Ovary (tissue), 9 donors: ENCODE data around the gene CADM3. TPM values are rescaled to one million over a fixed set of nuclear protein-coding genes. Genes with fewer than 3 reads are reported as not detected.

ENCODE experiments used
- DNase-seq, 5 donors: peaks; one replicate each; pipeline ENCODE4 v3.0.0-alpha.2; 2019 to 2020
- H3K27ac ChIP-seq, 2 donors: fragments of 200-600 bp; one replicate each; pipeline versions ENCODE4 v1.5.1 to v1.8.0; 2019 to 2022
- H3K27me3 ChIP-seq: fragments of 200-600 bp; one replicate; pipeline ENCODE4 v1.8.0; 2022
- H3K36me3 ChIP-seq: fragments of 200-600 bp; sonication (generic); one replicate; pipeline ENCODE4 v1.5.1; 2019
- H3K4me1 ChIP-seq: one replicate; pipeline ENCODE4 v1.8.1; 2013; ENCODE audit warnings: mild to moderate bottlenecking, moderate library complexity; ENCODE audit not compliant: insufficient read depth
- H3K4me3 ChIP-seq: fragments of 200-600 bp; sonication (generic); one replicate; pipeline ENCODE4 v1.5.1; 2017
- H3K9me3 ChIP-seq, 2 donors: fragments of 200-600 bp in 1 of 2; sonication (generic) in 1 of 2; one replicate each; pipeline versions ENCODE4 v1.5.1 to v1.8.1; 2013 to 2019; ENCODE audit warnings: mild to moderate bottlenecking in 1 of 2, moderate library complexity in 1 of 2
- EP300 ChIP-seq: sonication (generic); formaldehyde crosslinking; IDR thresholded peaks from one replicate; pipeline ENCODE4 v1.6.1; 2017; ENCODE audit warnings: antibody characterized with exemption
- POLR2A ChIP-seq: fragments of 450-650 bp; IDR thresholded peaks from one replicate; pipeline ENCODE4 v1.6.1; 2017; ENCODE audit warnings: antibody characterized with exemption, mild to moderate bottlenecking, moderate library complexity
- WGBS, 3 donors: extraction: QIAGEN DNeasy Blood & Tissue Kit in 1 of 3; methylation state at CpG; one replicate each; pipeline versions ENCODE4 v1.1.5 to v1.1.7; 2013 to 2017; 5-methylcytosine and 5-hydroxymethylcytosine counted together
- intact Hi-C, 4 donors: fragments of 100-400 bp; cut with DNase I; formaldehyde crosslinking; loops; one replicate each; pipeline versions ENCODE4 v1.11.0 to v1.15.1; 2022 to 2023
- polyA plus RNA-seq, 2 donors: library from polyadenylated mRNA; stranded (reverse); fragments of 200-250 nt in 1 of 2; fragments of 350-450 nt in 1 of 2; fragmentation: Illumina TruSeq in 1 of 2; extraction: RNeasy Lipid Tissue Mini Kit (QIAGEN cat#74804) in 1 of 2; gene quantifications; one replicate each; pipeline ENCODE4 v1.2.3, GENCODE V29; 2013 to 2014
- total RNA-seq, 7 donors: library from RNA; depleted of rRNA in 2 of 7; stranded (reverse); fragments of >200 nt in 2 of 7; fragmentation: NEBNext Ultra II Directional in 3 of 7; extraction: Animal tissue kit (Norgen Biotek cat#: 25700) in 3 of 7; gene quantifications; one replicate each; pipeline versions ENCODE4 v1.1.0 to v1.2.4, GENCODE V29; 2016 to 2023
- TF ChIP-seq, protein P1 (sequence below), 3 donors: fragments of 450-650 bp in 2 of 3; fragments of 200-600 bp in 1 of 3; IDR thresholded peaks; one replicate each; pipeline versions ENCODE4 v1.5.1 to v1.8.0; 2016 to 2022; ENCODE audit warnings: antibody characterized with exemption in 3 of 3, mild to moderate bottlenecking in 1 of 3
- donor health status: DM: no; HTN: no; CAD: no; lungs with moderate emphysema.
- donor health status: DM: no; HTN: no; CAD: no.
- donor health status: Bipolar disorder and iron deficiency.
- donor health status: DM: yes; HTN: yes; CAD: no.
- donor health status: DM: no; HTN: no; CAD: no.
- donor health status: DM: yes; HTN: yes; CAD: no.

CADM3 gene
- total and polyA plus RNA-seq, 9 donors: 0.17 to 13.8 (median 1.5) TPM; not detected in 2

DNA sequence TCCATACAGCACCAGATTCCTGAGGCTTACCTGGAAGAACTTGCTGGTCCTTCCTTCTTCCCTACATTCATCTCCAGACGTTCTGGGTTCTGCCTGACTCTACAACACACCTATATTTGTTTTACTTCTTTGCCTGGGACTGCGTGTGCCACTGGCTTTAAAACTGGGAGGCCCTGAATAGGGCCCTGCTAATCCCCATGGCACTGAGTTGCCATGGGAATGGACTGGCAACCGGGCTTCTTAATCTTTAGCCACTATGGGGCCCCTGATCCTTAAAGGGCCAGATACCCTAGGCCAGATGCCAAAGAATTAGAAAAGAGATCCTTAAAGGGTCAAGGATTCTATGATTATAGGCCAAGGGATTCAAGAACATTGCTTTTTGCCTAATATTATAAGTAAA, 24.4 kb upstream of the CADM3 start:
- Histone ChIP-seq H3K36me3 (no peaks in the 10 kb centered on the region), H3K4me1 (no peaks in the 10 kb centered on the region), H3K27me3 (no peaks in the 10 kb centered on the region), H3K27ac (no peak overlapping the region), H3K9me3 (no peaks in the 10 kb centered on the region), H3K4me3 (no peak overlapping the region)
- 28 to 37% (median 37%) methylated on average over 3 of the region's 3 CpGs for WGBS, 3 donors
- intact Hi-C loops: no loop called here
- TF ChIP-seq, protein P1, sequence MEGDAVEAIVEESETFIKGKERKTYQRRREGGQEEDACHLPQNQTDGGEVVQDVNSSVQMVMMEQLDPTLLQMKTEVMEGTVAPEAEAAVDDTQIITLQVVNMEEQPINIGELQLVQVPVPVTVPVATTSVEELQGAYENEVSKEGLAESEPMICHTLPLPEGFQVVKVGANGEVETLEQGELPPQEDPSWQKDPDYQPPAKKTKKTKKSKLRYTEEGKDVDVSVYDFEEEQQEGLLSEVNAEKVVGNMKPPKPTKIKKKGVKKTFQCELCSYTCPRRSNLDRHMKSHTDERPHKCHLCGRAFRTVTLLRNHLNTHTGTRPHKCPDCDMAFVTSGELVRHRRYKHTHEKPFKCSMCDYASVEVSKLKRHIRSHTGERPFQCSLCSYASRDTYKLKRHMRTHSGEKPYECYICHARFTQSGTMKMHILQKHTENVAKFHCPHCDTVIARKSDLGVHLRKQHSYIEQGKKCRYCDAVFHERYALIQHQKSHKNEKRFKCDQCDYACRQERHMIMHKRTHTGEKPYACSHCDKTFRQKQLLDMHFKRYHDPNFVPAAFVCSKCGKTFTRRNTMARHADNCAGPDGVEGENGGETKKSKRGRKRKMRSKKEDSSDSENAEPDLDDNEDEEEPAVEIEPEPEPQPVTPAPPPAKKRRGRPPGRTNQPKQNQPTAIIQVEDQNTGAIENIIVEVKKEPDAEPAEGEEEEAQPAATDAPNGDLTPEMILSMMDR (IDR thresholded peaks at IDR 0.05): no peak
- TF ChIP-seq POLR2A: no peak
- no peak for TF ChIP-seq EP300
- DNase-seq: no peak

DNA sequence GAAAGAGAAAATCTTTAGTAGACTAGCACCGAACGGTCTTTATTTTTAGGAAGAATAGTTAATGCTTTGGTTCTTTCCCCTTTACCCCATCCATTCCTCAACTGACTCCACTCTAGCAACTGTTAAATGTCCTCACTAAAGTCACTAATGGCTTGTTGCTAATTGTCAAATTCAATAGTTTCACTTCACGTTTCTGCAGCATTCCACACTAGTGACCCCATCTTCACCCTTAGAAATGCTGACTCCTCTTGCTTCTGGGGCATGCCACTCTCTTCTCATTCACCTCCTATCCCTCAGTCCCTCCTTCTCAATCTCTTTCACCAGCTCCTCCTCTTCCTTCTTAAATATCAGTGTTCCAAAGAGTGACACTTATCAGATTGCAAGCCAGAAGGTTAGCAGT, 19.4 kb upstream of the CADM3 start:
- H3K36me3 ChIP-seq: no peaks in the 10 kb centered on the region
- H3K27ac ChIP-seq: no peak overlapping the region
- no peaks in the 10 kb centered on the region for H3K4me1 ChIP-seq
- no peak for DNase-seq
- H3K4me3 ChIP-seq: no peak overlapping the region
- no peak for TF ChIP-seq EP300
- TF ChIP-seq POLR2A: no peak
- TF ChIP-seq, protein P1 (IDR thresholded peaks at IDR 0.05): no peak
- intact Hi-C loops: no loop called here
- WGBS, 3 donors: 62 to 69% (median 63%) methylated on average over 3 of the region's 3 CpGs
- H3K27me3 ChIP-seq: no peaks in the 10 kb centered on the region
- no peaks in the 10 kb centered on the region for H3K9me3 ChIP-seq

DNA sequence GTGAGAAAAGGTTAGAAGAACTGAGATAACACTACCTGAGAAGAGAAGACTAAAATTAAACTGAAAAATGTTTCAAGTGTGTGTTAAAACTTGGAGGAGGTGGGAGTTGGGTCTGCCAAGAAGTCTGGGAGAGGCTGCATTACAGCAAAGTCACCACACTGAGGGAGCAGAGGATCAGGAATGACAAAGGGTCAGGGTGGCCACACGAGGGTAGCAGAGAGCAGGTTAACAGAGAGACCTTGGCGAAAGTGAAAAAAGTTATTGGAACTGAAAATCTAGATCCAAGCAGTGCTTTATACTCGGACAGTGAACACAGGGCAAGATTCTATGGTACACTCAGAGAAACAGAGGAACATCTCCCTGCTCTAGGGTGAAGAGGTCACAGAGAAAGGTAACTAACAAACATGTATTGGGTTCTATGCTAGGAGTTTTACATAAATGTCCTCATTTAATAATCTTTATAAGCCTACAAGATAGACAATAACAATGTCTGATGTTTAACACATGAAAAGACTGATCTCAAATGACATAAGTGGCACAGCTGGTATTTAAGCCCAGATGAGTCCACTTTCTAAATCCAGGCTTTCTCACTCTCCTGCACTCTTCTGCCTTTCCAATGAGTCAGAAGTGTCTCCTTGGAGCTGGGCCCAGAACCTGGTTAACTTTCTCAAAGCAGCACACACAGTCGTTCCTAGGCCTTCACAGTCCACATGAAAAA, 10.3 kb upstream of the CADM3 start:
- intact Hi-C loops: loop anchor here in 2 of 4 donors (5.0 to 10.0 kb wide), 3 partner anchors 36 to 844 kb away; no protein-coding TSS in a partner anchor

DNA sequence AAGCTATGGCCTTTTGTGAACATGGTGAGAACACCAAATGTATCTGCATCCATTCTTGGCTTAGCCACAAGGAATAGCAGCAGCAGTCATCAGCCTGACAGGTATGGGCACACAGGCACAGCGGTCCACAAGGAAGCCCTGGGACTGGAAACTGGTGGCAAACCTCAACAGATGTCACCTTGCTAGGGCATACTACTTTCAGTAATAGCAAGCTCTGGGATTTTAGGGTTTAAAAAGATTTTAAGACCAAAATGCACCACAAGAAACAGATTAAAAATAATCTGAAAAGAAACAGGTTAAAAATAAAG, 9.7 kb upstream of the CADM3 start:
- Histone ChIP-seq H3K27me3 (no peaks in the 10 kb centered on the region), H3K9me3 (no peaks in the 10 kb centered on the region), H3K27ac (no peak overlapping the region), H3K4me1 (no peaks in the 10 kb centered on the region), H3K4me3 (no peak overlapping the region), H3K36me3 (no peaks in the 10 kb centered on the region)
- WGBS, 3 donors: 88 to 91% (median 89%) methylated on average over 1 of the region's 1 CpG
- no peak for DNase-seq
- TF ChIP-seq EP300 (no peak), POLR2A (no peak)
- TF ChIP-seq, protein P1 (IDR thresholded peaks at IDR 0.05): no peak
- intact Hi-C loops: loop anchor here in 2 of 4 donors (5.0 to 10.0 kb wide), 3 partner anchors 36 to 843 kb away; no protein-coding TSS in a partner anchor

More for the DNA sequence above, 10.3 kb upstream of the CADM3 start:
- Histone ChIP-seq H3K27ac (no peak overlapping the region), H3K4me3 (no peak overlapping the region), H3K27me3 (no peaks in the 10 kb centered on the region), H3K36me3 (no peaks in the 10 kb centered on the region), H3K4me1 (no peaks in the 10 kb centered on the region), H3K9me3 (no peaks in the 10 kb centered on the region)
- 0 to 1% (median 1%) methylated on average over 4 of the region's 4 CpGs for WGBS, 3 donors
- TF ChIP-seq EP300 (no peak), POLR2A (no peak)
- TF ChIP-seq, protein P1 (IDR thresholded peaks at IDR 0.05): peak in 2 of 3 donors; percentile 48 to 59
- DNase-seq: peak; percentile 37 to 66 (median 53)
